Kidney epithelial cell (primary cell): Measurements from ENCODE around the gene KRT13. TPM values are rescaled to one million over a fixed set of nuclear protein-coding genes. Genes with fewer than 3 reads are reported as not detected.

Experiments
- DNase-seq: peaks from one replicate; pipeline ENCODE4 v3.0.0-alpha.2; 2010; ENCODE audit warnings: low read depth
- H3K27me3 ChIP-seq: 2 replicates; pipeline ENCODE4 v1.6.0; 2011; ENCODE audit warnings: low read length; ENCODE audit not compliant: control insufficient read depth, insufficient read depth
- H3K36me3 ChIP-seq: 2 replicates; pipeline ENCODE4 v1.5.1; 2011; ENCODE audit warnings: low read length; ENCODE audit not compliant: control insufficient read depth, insufficient read depth
- H3K4me3 ChIP-seq: 2 replicates; pipeline ENCODE4 v1.5.1; 2011; ENCODE audit warnings: low read depth, mild to moderate bottlenecking, control low read depth, low read length
- CTCF ChIP-seq: IDR thresholded peaks from 2 replicates; pipeline ENCODE4 v1.5.1; 2011; ENCODE audit warnings: mild to moderate bottlenecking, moderate library complexity, low read length, control low read depth, inconsistent platforms; ENCODE audit not compliant: insufficient read depth, poor library complexity, severe bottlenecking
- total RNA-seq: library from RNA; depleted of rRNA; stranded (reverse); fragments of >200 nt; gene quantifications from 2 replicates; pipeline ENCODE4 v1.2.3, GENCODE V29; 2015

KRT13 gene
- total RNA-seq, 1 donor from 2014 or later, result not detected

- Histone ChIP-seq H3K27me3 (no peaks in the 10 kb centered on the region), H3K36me3 (peaks cover 5% of the 10 kb centered on the region), H3K4me3 (no peak overlapping the region)
- no peak for DNase-seq
- no peak for TF ChIP-seq CTCF
These were observed 15.6 kb upstream of the KRT13 start for GRCh38 chr17:41520821-41521521.

- TF ChIP-seq CTCF, result no peak
- no peaks in the 10 kb centered on the region for H3K27me3 ChIP-seq
- H3K4me3 ChIP-seq, result no peak overlapping the region
- DNase-seq, result no peak
- H3K36me3 ChIP-seq, result peaks cover 4% of the 10 kb centered on the region
These were observed 14.3 kb upstream of the KRT13 start for GRCh38 chr17:41519501-41520224.

- Histone ChIP-seq H3K36me3 (no peaks in the 10 kb centered on the region), H3K4me3 (no peak within 1 kb of the TSS), H3K27me3 (no peaks in the 10 kb centered on the region)
- TF ChIP-seq CTCF, result no peak
- no peak for DNase-seq
These were observed 13.5 kb upstream of the KRT13 start, which contains the start of gene KRT15 for GRCh38 chr17:41518789-41519449. KRT15 (minus strand) TSS chr17:41518890; CDS start chr17:41518827, 63 bp downstream.

GRCh38 chr17:41518031-41518430 is 12.6 kb upstream of the KRT13 start:
- TF ChIP-seq CTCF, result no peak
- Histone ChIP-seq H3K27me3 (no peaks in the 10 kb centered on the region), H3K36me3 (no peaks in the 10 kb centered on the region), H3K4me3 (no peak overlapping the region)
- DNase-seq, result no peak

- Histone ChIP-seq H3K36me3 (no peaks in the 10 kb centered on the region), H3K27me3 (no peaks in the 10 kb centered on the region), H3K4me3 (no peak overlapping the region)
- TF ChIP-seq CTCF, result no peak
- no peak for DNase-seq
These were observed 11.4 kb upstream of the KRT13 start for GRCh38 chr17:41516830-41517283.
